HepG2 (cell line): ENCODE results near the gene MYO7A. TPM values are rescaled to one million over a fixed set of nuclear protein-coding genes. Genes with fewer than 3 reads are reported as not detected.

Source experiments
- ATAC-seq: fragments of 200-7000 bp; cut with Tn5 transposase; 3 replicates; pipeline ENCODE4 v1.9.1; 2020; ENCODE audit warnings: mild to moderate bottlenecking, moderate library complexity
- BruUV-seq: library from RNA; stranded (reverse); fragments of 400-500 nt; replicated peaks from 2 replicates; lab custom pipeline; 2021; lab: Mats Ljungman, UMichigan
- CTCF ChIA-PET: fragments of 300-600 bp; formaldehyde crosslinking; extraction: SDS; loops from one replicate; lab custom pipeline; 2021; ENCODE audit warnings: low total read pairs, inconsistent platforms, low intra/inter-chr PET ratio; lab: Yijun Ruan, JAX
- POLR2A ChIA-PET: fragments of 350-600 bp; sonication (Branson Sonifier 250); formaldehyde crosslinking; loops from one replicate; lab custom pipeline; 2020; ENCODE audit warnings: antibody characterized with exemption, inconsistent platforms; lab: Yijun Ruan, JAX
- DNase-seq: peaks from one replicate; pipeline ENCODE4 v3.0.0-alpha.2; 2015; ENCODE audit warnings: low spot score
- FAIRE-seq: peaks from 3 replicates; lab custom pipeline; 2011; peaks lifted over from hg19 to GRCh38; lab: Jason Lieb, UNC
- H2AFZ ChIP-seq: one replicate; pipeline ENCODE4 v1.6.1; 2011; ENCODE audit warnings: low read length, inconsistent platforms
- H3K27ac ChIP-seq: fragments of 300-600 bp; 3 replicates; pipeline ENCODE4 v1.8.0; 2011; ENCODE audit warnings: mixed run types, mild to moderate bottlenecking, mixed read lengths, low read length, inconsistent platforms; ENCODE audit not compliant: insufficient read depth; ENCODE audit errors: extremely low read length
- H3K27me3 ChIP-seq, 2 experiments: fragments of 200-600 bp in 1 of 2; 2 replicates in 1 of 2; 3 replicates in 1 of 2; pipeline versions ENCODE4 v1.6.0 to v1.8.0; 2011; ENCODE audit warnings: low read length in 2 of 2, mild to moderate bottlenecking in 2 of 2, moderate library complexity in 2 of 2, inconsistent platforms in 1 of 2; ENCODE audit not compliant: insufficient read depth in 2 of 2, control insufficient read depth in 1 of 2
- H3K36me3 ChIP-seq, 2 experiments: fragments of 200-600 bp in 1 of 2; replicated peaks in 1 of 2; 2 replicates in 1 of 2; 3 replicates in 1 of 2; pipeline versions ENCODE4 v1.5.1 to v1.8.0; 2011; ENCODE audit warnings: low read length in 2 of 2, inconsistent platforms in 1 of 2; ENCODE audit not compliant: insufficient read depth in 2 of 2, control insufficient read depth in 1 of 2
- H3K4me1 ChIP-seq: 2 replicates; pipeline ENCODE4 v1.5.1; 2012; ENCODE audit warnings: low read length, inconsistent platforms; ENCODE audit not compliant: insufficient read depth
- H3K4me2 ChIP-seq: 2 replicates; pipeline ENCODE4 v1.6.0; 2011; ENCODE audit warnings: low read depth, low read length, inconsistent platforms
- H3K4me3 ChIP-seq, 3 experiments: fragments of 200-600 bp in 1 of 3; sonication (generic), shearing (Covaris generic) in 1 of 3; replicated peaks in 1 of 3; 2 replicates each; pipeline ENCODE4 v1.5.1; 2011 to 2016; ENCODE audit warnings: low read length in 3 of 3, inconsistent platforms in 2 of 3, low read depth in 2 of 3, mild to moderate bottlenecking in 2 of 3, control low read depth in 1 of 3, mixed read lengths in 1 of 3; ENCODE audit not compliant: insufficient read depth in 1 of 3
- H3K79me2 ChIP-seq: one replicate; pipeline ENCODE4 v1.6.1; 2011; ENCODE audit warnings: low read length, inconsistent platforms; ENCODE audit not compliant: insufficient read depth
- H3K9ac ChIP-seq: 2 replicates; pipeline ENCODE4 v1.6.0; 2011; ENCODE audit warnings: mild to moderate bottlenecking, low read depth, low read length, inconsistent platforms; ENCODE audit not compliant: insufficient read depth
- H3K9me3 ChIP-seq: 2 replicates; pipeline ENCODE4 v1.5.1; 2012; ENCODE audit warnings: mild to moderate bottlenecking, low read length
- H4K20me1 ChIP-seq: 2 replicates; pipeline ENCODE4 v1.6.0; 2011; ENCODE audit warnings: inconsistent platforms, mild to moderate bottlenecking, low read length, moderate library complexity; ENCODE audit not compliant: insufficient read depth
- ATF7 ChIP-seq, 2 experiments: fragments of 450-650 bp in 1 of 2; sonication (generic) in 1 of 2; formaldehyde crosslinking in 1 of 2; IDR thresholded peaks; 2 replicates each; pipeline versions ENCODE4 v1.4.0 to v1.6.1; 2016 to 2020; ENCODE audit warnings: antibody characterized with exemption in 1 of 2, mild to moderate bottlenecking in 1 of 2, missing genetic modification reagents in 1 of 2
- BORCS8-MEF2B ChIP-seq: sonication (generic); formaldehyde crosslinking; IDR thresholded peaks from 2 replicates; pipeline ENCODE4 v1.8.0; 2022; ENCODE audit warnings: mild to moderate bottlenecking, missing genetic modification reagents
- HNF4A ChIP-seq: sonication (generic); formaldehyde crosslinking; IDR thresholded peaks from 2 replicates; pipeline ENCODE4 v1.4.0; 2020; ENCODE audit warnings: missing genetic modification reagents
- HNRNPLL ChIP-seq: fragments of 200-400 bp; formaldehyde crosslinking; IDR thresholded peaks from 2 replicates; pipeline ENCODE4 v1.6.1; 2017; ENCODE audit warnings: mild to moderate bottlenecking, low read depth, low read length; ENCODE audit not compliant: poor library complexity, severe bottlenecking
- MXI1 ChIP-seq: IDR thresholded peaks from 3 replicates; pipeline ENCODE4 v1.6.1; 2012; ENCODE audit warnings: low read depth, low read length, inconsistent platforms, borderline replicate concordance
- PAWR ChIP-seq: sonication (generic); formaldehyde crosslinking; IDR thresholded peaks from 2 replicates; pipeline ENCODE4 v1.4.0; 2020; ENCODE audit warnings: missing genetic modification reagents, mild to moderate bottlenecking, borderline replicate concordance
- PPARG ChIP-seq: conservative IDR thresholded peaks from 2 replicates; pipeline ENCODE4 v1.6.1; 2016; ENCODE audit warnings: missing biosample characterization, missing genetic modification reagents
- RARG ChIP-seq: sonication (generic); formaldehyde crosslinking; IDR thresholded peaks from 2 replicates; pipeline ENCODE4 v1.4.0; 2020; ENCODE audit warnings: low read depth, mild to moderate bottlenecking, missing genetic modification reagents
- RBAK ChIP-seq: sonication (generic); formaldehyde crosslinking; IDR thresholded peaks from 2 replicates; pipeline ENCODE4 v1.5.1; 2020; ENCODE audit warnings: mild to moderate bottlenecking, missing genetic modification reagents
- SNRNP70 ChIP-seq: fragments of 200-400 bp; formaldehyde crosslinking; IDR thresholded peaks from 2 replicates; pipeline ENCODE4 v1.6.1; 2017; ENCODE audit warnings: mild to moderate bottlenecking, low read depth, low read length, moderate library complexity
- STAG1 ChIP-seq: sonication (generic); formaldehyde crosslinking; IDR thresholded peaks from 2 replicates; pipeline ENCODE4 v1.4.0; 2020; ENCODE audit warnings: missing genetic modification reagents
- ZNF121 ChIP-seq: sonication (generic); formaldehyde crosslinking; IDR thresholded peaks from 2 replicates; pipeline ENCODE4 v1.5.0; 2020; ENCODE audit warnings: mild to moderate bottlenecking, missing genetic modification reagents
- ZNF335 ChIP-seq: sonication (generic); formaldehyde crosslinking; IDR thresholded peaks from 2 replicates; pipeline ENCODE4 v1.4.0; 2020; ENCODE audit warnings: missing genetic modification reagents
- ZNF768 ChIP-seq: sonication (generic); formaldehyde crosslinking; IDR thresholded peaks from 2 replicates; pipeline ENCODE4 v1.4.0; 2020; ENCODE audit warnings: missing genetic modification reagents
- ZNF775 ChIP-seq: sonication (generic); formaldehyde crosslinking; IDR thresholded peaks from 2 replicates; pipeline ENCODE4 v1.4.0; 2020; ENCODE audit warnings: missing genetic modification reagents, mild to moderate bottlenecking, moderate library complexity, borderline replicate concordance
- WGBS: methylation state at CpG from one replicate; pipeline ENCODE4 v1.1.6; 2017; ENCODE audit warnings: low lambda C conversion rate; 5-methylcytosine and 5-hydroxymethylcytosine counted together
- in situ Hi-C: cut with HindIII; loops from 2 replicates; pipeline ENCODE4 v1.10.0; 2017; ENCODE audit warnings: low pct_unique_long_range_greater_than_20kb; ENCODE audit not compliant: extremely low pct_ligation_motif_present
- intact Hi-C: fragments of 100-400 bp; cut with micrococcal nuclease; formaldehyde crosslinking; loops from one replicate; pipeline ENCODE4 v1.10.0; 2022; ENCODE audit not compliant: unreplicated experiment
- polyA plus RNA-seq, 8 experiments: library from polyadenylated mRNA; depleted of rRNA in 3 of 8; stranded (reverse) in 7 of 8; unstranded in 1 of 8; fragments of >200 nt; fragmentation: Illumina TruSeq in 4 of 8; extraction: Trizol in 4 of 8; gene quantifications; 2 replicates each; pipeline versions ENCODE4 v1.2.1 to v1.2.3, GENCODE V29; 2011 to 2016; ENCODE audit warnings: low read depth in 4 of 8, missing spikeins in 1 of 8, mixed read lengths in 1 of 8; ENCODE audit not compliant: insufficient read depth in 1 of 8
- total RNA-seq, 5 experiments: library from RNA; depleted of rRNA; stranded (reverse); fragments of >200 nt; fragmentation: Illumina TruSeq; extraction: Trizol; gene quantifications; 2 replicates each; pipeline ENCODE4 v1.2.3, GENCODE V29; 2016; ENCODE audit warnings: low read depth in 1 of 5
- TF ChIP-seq, protein P1 (sequence below): sonication (generic); formaldehyde crosslinking; IDR thresholded peaks from 2 replicates; pipeline ENCODE4 v1.4.0; 2020; ENCODE audit warnings: missing genetic modification reagents
- TF ChIP-seq, protein P2 (sequence below): sonication (generic); formaldehyde crosslinking; IDR thresholded peaks from 2 replicates; pipeline ENCODE4 v1.4.0; 2020; ENCODE audit warnings: mild to moderate bottlenecking, low read depth, missing genetic modification reagents

MYO7A gene
- total and polyA plus RNA-seq, 2 of the 13 experiments (the other 11 are each of a cell fraction or from before 2014, with no cell fraction given), result 7.5 to 10.0 TPM

DNA sequence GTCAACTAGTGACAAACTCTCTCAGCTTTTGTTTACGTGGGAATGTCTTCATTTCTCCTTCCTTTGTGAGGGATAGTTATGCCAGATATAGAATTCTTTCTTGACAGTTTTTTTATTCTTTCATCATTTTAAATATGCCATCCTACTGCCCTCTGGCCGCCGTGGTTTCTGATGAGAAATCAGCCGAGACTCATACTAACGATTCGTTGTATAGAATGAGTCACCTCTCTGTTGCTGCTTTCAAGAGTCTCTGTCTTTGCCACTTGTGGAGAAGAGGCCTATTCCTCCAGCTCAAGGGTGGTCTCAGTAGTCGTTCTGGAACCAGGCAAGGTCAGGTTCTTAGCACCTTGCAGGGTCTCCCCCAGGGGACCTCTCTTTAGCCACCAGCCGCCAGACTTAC, 8.0 kb downstream of the MYO7A start (continued):
- no peak for TF ChIP-seq STAG1 (CRISPR knock-in tag)

DNA sequence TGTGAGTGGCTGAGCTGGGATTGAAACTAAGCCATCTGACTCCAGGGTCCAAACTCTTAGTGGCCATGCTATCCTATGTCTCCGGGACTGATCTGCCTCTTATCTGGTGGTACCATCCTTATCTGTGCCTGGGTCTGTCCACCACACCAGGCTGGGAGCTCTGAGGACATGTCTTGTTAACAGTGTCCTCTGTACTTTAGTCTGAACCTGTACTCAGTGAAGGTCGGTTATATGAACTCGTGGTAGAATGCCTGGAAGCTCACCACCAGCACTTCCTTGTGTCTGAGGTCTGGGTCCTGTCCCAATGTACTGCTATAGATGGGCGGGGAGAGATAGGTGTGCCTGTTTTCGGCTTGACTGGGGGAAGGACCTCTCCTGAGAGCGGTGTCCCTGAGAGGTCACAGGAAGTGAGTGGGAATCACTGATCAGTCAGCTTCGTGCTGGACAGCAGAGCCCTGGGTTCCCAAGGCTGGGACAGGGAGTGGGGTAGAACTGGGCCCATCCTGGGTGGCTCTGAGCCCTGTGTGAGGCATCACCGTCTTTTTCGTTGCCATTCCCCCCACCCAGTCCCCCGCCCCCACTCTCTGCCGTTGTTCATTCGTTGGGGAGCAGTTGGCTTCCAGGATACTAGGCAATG, 8.9 kb downstream of the MYO7A start:
- H4K20me1 ChIP-seq, result no peaks in the 10 kb centered on the region
- H3K27me3 ChIP-seq, result no peaks in the 10 kb centered on the region
- H3K4me3 ChIP-seq, result no peak overlapping the region
- peak; percentile 77 for ATAC-seq
- WGBS, result 62% methylated on average over 7 of the region's 12 CpGs
- CTCF ChIA-PET, result no interaction called here
- H2AFZ ChIP-seq, result no peak overlapping the region
- in situ Hi-C loops (no loop called here), intact Hi-C loops (no loop called here)
- peaks cover 46% of the 10 kb centered on the region for H3K4me1 ChIP-seq
- peak overlapping the region; percentile 41 for H3K27ac ChIP-seq
- no peak for DNase-seq
- BruUV-seq, result no TSS peak
- peak overlapping the region; percentile 28 for H3K4me2 ChIP-seq
- no peaks in the 10 kb centered on the region for H3K9me3 ChIP-seq
- peak; percentile 72 for FAIRE-seq
- H3K36me3 ChIP-seq, result no peaks in the 10 kb centered on the region
- H3K9ac ChIP-seq, result no peak overlapping the region
- no peaks in the 10 kb centered on the region for H3K79me2 ChIP-seq
- POLR2A ChIA-PET, result interaction anchor here (1.1 to 1.4 kb wide), 2 partner anchors 9 to 35 kb away, joined by 3 read pairs; partner anchors contain the start of gene MYO7A
- TF ChIP-seq HNRNPLL (no peak), PAWR (CRISPR knock-in tag) (no peak), ATF7 (IDR thresholded peaks at IDR 0.05) (no peak), ATF7 (CRISPR knock-in tag; IDR thresholded peaks at IDR 0.05) (no peak), RARG (CRISPR knock-in tag) (no peak), ZNF768 (no peak), ZNF335 (CRISPR knock-in tag) (no peak), ZNF775 (CRISPR knock-in tag) (no peak), SNRNP70 (no peak), MXI1 (no peak), RBAK (CRISPR knock-in tag) (no peak), HNF4A (CRISPR knock-in tag) (peak; percentile 84), PPARG (no peak), BORCS8-MEF2B (CRISPR knock-in tag) (peak; percentile 47; the same call in 1 of the 2 replicates), ZNF121 (CRISPR knock-in tag) (no peak)
- TF ChIP-seq, protein P1, sequence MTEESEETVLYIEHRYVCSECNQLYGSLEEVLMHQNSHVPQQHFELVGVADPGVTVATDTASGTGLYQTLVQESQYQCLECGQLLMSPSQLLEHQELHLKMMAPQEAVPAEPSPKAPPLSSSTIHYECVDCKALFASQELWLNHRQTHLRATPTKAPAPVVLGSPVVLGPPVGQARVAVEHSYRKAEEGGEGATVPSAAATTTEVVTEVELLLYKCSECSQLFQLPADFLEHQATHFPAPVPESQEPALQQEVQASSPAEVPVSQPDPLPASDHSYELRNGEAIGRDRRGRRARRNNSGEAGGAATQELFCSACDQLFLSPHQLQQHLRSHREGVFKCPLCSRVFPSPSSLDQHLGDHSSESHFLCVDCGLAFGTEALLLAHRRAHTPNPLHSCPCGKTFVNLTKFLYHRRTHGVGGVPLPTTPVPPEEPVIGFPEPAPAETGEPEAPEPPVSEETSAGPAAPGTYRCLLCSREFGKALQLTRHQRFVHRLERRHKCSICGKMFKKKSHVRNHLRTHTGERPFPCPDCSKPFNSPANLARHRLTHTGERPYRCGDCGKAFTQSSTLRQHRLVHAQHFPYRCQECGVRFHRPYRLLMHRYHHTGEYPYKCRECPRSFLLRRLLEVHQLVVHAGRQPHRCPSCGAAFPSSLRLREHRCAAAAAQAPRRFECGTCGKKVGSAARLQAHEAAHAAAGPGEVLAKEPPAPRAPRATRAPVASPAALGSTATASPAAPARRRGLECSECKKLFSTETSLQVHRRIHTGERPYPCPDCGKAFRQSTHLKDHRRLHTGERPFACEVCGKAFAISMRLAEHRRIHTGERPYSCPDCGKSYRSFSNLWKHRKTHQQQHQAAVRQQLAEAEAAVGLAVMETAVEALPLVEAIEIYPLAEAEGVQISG, result no peak
- TF ChIP-seq, protein P2, sequence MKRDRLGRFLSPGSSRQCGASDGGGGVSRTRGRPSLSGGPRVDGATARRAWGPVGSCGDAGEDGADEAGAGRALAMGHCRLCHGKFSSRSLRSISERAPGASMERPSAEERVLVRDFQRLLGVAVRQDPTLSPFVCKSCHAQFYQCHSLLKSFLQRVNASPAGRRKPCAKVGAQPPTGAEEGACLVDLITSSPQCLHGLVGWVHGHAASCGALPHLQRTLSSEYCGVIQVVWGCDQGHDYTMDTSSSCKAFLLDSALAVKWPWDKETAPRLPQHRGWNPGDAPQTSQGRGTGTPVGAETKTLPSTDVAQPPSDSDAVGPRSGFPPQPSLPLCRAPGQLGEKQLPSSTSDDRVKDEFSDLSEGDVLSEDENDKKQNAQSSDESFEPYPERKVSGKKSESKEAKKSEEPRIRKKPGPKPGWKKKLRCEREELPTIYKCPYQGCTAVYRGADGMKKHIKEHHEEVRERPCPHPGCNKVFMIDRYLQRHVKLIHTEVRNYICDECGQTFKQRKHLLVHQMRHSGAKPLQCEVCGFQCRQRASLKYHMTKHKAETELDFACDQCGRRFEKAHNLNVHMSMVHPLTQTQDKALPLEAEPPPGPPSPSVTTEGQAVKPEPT, result peak; percentile 19; the same call in 1 of the 2 replicates
